ENCODE data around the gene KIAA2012. TPM values are rescaled to one million over a fixed set of nuclear protein-coding genes. Genes with fewer than 3 reads are reported as not detected.
A peak's percentile ranks its signal among the peaks of the same experiment; 100 is the strongest.

KIAA2012 gene
- total and polyA plus RNA-seq, 2 of the 4 experiments (the other 2 are of a cell fraction), result under 0.01 to 0.09 TPM

DNA sequence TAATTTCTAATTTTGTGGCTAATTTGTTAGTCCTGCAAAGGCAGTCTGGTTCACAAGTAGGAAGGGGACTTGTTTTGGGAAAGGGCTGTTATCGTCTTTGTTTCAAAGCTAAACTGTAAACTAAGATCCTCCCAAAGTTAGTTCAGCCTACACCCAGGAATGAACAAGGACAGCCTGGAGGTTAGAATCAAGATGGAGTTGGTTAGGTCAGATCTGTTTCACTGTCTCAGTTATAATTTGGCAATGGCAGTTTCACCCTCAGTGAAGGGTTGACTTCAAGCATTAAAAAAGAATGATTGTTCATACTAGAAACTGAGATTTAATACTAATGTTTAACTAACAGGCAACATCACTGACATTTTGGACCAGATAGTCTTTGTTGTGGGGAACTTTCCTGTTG is 69.5 kb downstream of the KIAA2012 start:
- Histone ChIP-seq H3K4ac (ENCODE audit: low read depth, low read length) (no peak overlapping the region), H2BK120ac (ENCODE audit: low read depth, low read length) (peak overlapping the region; percentile 18), H3K4me2 (ENCODE audit: low read depth, low read length) (no peak overlapping the region), H3K18ac (ENCODE audit: low read depth, low read length) (no peak overlapping the region; the same call in 1 of the 2 replicates), H3K56ac (ENCODE audit: extremely low read depth, insufficient read depth, low read length) (no peak overlapping the region), H2BK5ac (ENCODE audit: low read depth, low read length, poor library complexity, severe bottlenecking) (no peak overlapping the region), H4K91ac (ENCODE audit: insufficient read depth, low read depth, low read length) (no peak overlapping the region; the same call in 1 of the 2 replicates), H3K27me3 (ENCODE audit: control insufficient read depth, insufficient read depth, low read length) (no peaks in the 10 kb centered on the region), H4K5ac (ENCODE audit: low read depth, low read length) (no peak overlapping the region), H3K9me1 (ENCODE audit: insufficient read depth, low read length) (peaks cover 12% of the 10 kb centered on the region), H2AK5ac (ENCODE audit: low read depth, low read length) (peak overlapping the region; percentile 68; the same call in 1 of the 2 replicates), H3K23ac (ENCODE audit: low read depth, low read length) (no peak overlapping the region), H3K27ac (ENCODE audit: insufficient read depth, low read length) (no peak overlapping the region), H4K8ac (ENCODE audit: low read depth in 2 of 2, low read length in 2 of 2) (no peak overlapping the region), H3K4me3 (ENCODE audit: insufficient read depth, low read depth, low read length) (no peak overlapping the region), H3K79me1 (ENCODE audit: low read depth in 1 of 2, low read length in 2 of 2) (no peaks in the 10 kb centered on the region), H3K14ac (replicated peaks; ENCODE audit: low read depth, low read length) (no peak overlapping the region), H4K20me1 (ENCODE audit: insufficient read depth, low read length) (no peaks in the 10 kb centered on the region), H2BK20ac (ENCODE audit: low read depth, low read length) (peak overlapping the region; percentile 55; the same call in 1 of the 2 replicates), H3K4me1 (ENCODE audit: control insufficient read depth, insufficient read depth, low read length) (peaks cover 20% of the 10 kb centered on the region), H2BK15ac (ENCODE audit: low read depth, low read length) (0 out of 3 replicates have a peak overlapping the region, but pooled peaks have one; percentile 55), H3K9ac (ENCODE audit: low read depth, low read length) (no peak overlapping the region), H3K9me3 (ENCODE audit: control insufficient read depth, insufficient read depth, low read length) (no peaks in the 10 kb centered on the region), H2AFZ (replicated peaks; ENCODE audit: low read length, poor library complexity) (no peak overlapping the region), H3K36me3 (ENCODE audit: control insufficient read depth, insufficient read depth, low read length) (no peaks in the 10 kb centered on the region), H2AK9ac (replicated peaks; ENCODE audit: low read depth, low read length, poor library complexity) (no peak overlapping the region)
- CTCF ChIA-PET, result no interaction called here
- intact Hi-C loops (cut with micrococcal nuclease), result no loop called here
- no CpG with 5 or more reads among the region's 1 CpG for WGBS, 2 experiments (ENCODE audit: extremely low coverage in 2 of 2, insufficient read length in 1 of 2)
- TF ChIP-seq RFX5 (IDR thresholded peaks at IDR 0.05; ENCODE audit: low read depth, low read length), result no peak
- TF ChIP-seq, protein P1, sequence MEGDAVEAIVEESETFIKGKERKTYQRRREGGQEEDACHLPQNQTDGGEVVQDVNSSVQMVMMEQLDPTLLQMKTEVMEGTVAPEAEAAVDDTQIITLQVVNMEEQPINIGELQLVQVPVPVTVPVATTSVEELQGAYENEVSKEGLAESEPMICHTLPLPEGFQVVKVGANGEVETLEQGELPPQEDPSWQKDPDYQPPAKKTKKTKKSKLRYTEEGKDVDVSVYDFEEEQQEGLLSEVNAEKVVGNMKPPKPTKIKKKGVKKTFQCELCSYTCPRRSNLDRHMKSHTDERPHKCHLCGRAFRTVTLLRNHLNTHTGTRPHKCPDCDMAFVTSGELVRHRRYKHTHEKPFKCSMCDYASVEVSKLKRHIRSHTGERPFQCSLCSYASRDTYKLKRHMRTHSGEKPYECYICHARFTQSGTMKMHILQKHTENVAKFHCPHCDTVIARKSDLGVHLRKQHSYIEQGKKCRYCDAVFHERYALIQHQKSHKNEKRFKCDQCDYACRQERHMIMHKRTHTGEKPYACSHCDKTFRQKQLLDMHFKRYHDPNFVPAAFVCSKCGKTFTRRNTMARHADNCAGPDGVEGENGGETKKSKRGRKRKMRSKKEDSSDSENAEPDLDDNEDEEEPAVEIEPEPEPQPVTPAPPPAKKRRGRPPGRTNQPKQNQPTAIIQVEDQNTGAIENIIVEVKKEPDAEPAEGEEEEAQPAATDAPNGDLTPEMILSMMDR (conservative IDR thresholded peaks at IDR 0.05; ENCODE audit: low read depth, low read length), result no peak
- in situ Hi-C loops (cut with MboI; ENCODE audit: low sequenced_read_pairs), result no loop called here
- ATAC-seq (ENCODE audit: low read depth) (no peak), DNase-seq (no peak)
- BruUV-seq (replicated peaks), result no TSS peak
- POLR2A ChIA-PET (ENCODE audit: unreplicated experiment), result no interaction called here
- dilution Hi-C loops (cut with HindIII; ENCODE audit: low sequenced_read_pairs, unreplicated experiment), result no loop called here

Data from IMR-90 (cell line).